Hematopoietic multipotent progenitor cell (in vitro differentiated cells): ENCODE measurements around the gene NLGN1. TPM values are rescaled to one million over a fixed set of nuclear protein-coding genes. Genes with fewer than 3 reads are reported as not detected.
A peak's percentile ranks its signal among the peaks of the same experiment; 100 is the strongest.

Experiments
- DNase-seq, 3 donors: peaks; one replicate each; pipeline ENCODE4 v3.0.0-alpha.2; 2011 to 2015; ENCODE audit warnings: low read depth in 2 of 3, low spot score in 2 of 3
- total RNA-seq: library from RNA; depleted of rRNA; stranded (reverse); fragments of >200 nt; gene quantifications from one replicate; pipeline ENCODE4 v1.2.3, GENCODE V29; 2012

The NLGN1 gene
- total RNA-seq, 1 donor: 2.2 TPM

GRCh38 chr3:173891272-173892100 lies 493.9 kb downstream of the NLGN1 start:
- DNase-seq: peak in 2 of 3 donors; percentile 41 to 82

GRCh38 chr3:173892547-173892946 lies 495.0 kb downstream of the NLGN1 start:
- DNase-seq: no peak

- DNase-seq: no peak
Observed at GRCh38 chr3:173893066-173893465, 495.5 kb downstream of the NLGN1 start.

GRCh38 chr3:173893835-173894234 lies 496.3 kb downstream of the NLGN1 start:
- no peak for DNase-seq

GRCh38 chr3:173897631-173898030 lies 500.1 kb downstream of the NLGN1 start:
- no peak for DNase-seq

GRCh38 chr3:173901649-173902048 lies 504.1 kb downstream of the NLGN1 start:
- DNase-seq: no peak

GRCh38 chr3:173902401-173902800 lies 504.9 kb downstream of the NLGN1 start:
- no peak for DNase-seq

- DNase-seq: no peak
Observed at GRCh38 chr3:173902871-173903270, 505.3 kb downstream of the NLGN1 start.

- DNase-seq: no peak
Observed at GRCh38 chr3:173905381-173905780, 507.8 kb downstream of the NLGN1 start.

GRCh38 chr3:173911446-173911845 lies 513.9 kb downstream of the NLGN1 start:
- DNase-seq: peak in 2 of 3 donors; percentile 21 to 37

GRCh38 chr3:173912126-173912525 lies 514.6 kb downstream of the NLGN1 start:
- no peak for DNase-seq

GRCh38 chr3:173913397-173913796 lies 515.9 kb downstream of the NLGN1 start:
- DNase-seq: peak in 2 of 3 donors; percentile 5 to 41

GRCh38 chr3:173913974-173914421 lies 516.5 kb downstream of the NLGN1 start:
- DNase-seq: no peak

- no peak for DNase-seq
Observed at GRCh38 chr3:173916799-173917198, 519.3 kb downstream of the NLGN1 start.

- peak in 1 of 3 donors; percentile 1 for DNase-seq
Observed at GRCh38 chr3:173920386-173920785, 522.8 kb downstream of the NLGN1 start.

- no peak for DNase-seq
Observed at GRCh38 chr3:173921732-173922131, 524.2 kb downstream of the NLGN1 start.

GRCh38 chr3:173923204-173923603 lies 525.7 kb downstream of the NLGN1 start:
- no peak for DNase-seq

- DNase-seq: no peak
Observed at GRCh38 chr3:173930251-173930650, 532.7 kb downstream of the NLGN1 start.

- DNase-seq: peak in 1 of 3 donors; percentile 2
Observed at GRCh38 chr3:173932624-173933023, 535.1 kb downstream of the NLGN1 start.

GRCh38 chr3:173933113-173933512 lies 535.6 kb downstream of the NLGN1 start:
- no peak for DNase-seq

GRCh38 chr3:173936316-173936715 lies 538.8 kb downstream of the NLGN1 start:
- no peak for DNase-seq

GRCh38 chr3:173938159-173938558 lies 540.6 kb downstream of the NLGN1 start:
- peak in 1 of 3 donors; percentile 23 for DNase-seq
